Inflammatory macrophage (primary cell): Measurements from ENCODE around the gene MYOT.
"Not testable (repeated sequence)": the region's sequence is repeated elsewhere in the genome, so short reads cannot be mapped to it uniquely, and the experiment has no call there.

Experiments used
- DNase-seq, 2 donors: peaks; one replicate each; pipeline ENCODE4 v3.0.0-alpha.2; 2020 to 2022
- total RNA-seq, 18 experiments: gene quantifications; one replicate each; lab custom pipeline; 2026; ENCODE audit warnings: mixed read lengths in 6 of 18, inconsistent platforms in 2 of 18; lab: John Stamatoyannopoulos, UW

The MYOT gene, protein sequence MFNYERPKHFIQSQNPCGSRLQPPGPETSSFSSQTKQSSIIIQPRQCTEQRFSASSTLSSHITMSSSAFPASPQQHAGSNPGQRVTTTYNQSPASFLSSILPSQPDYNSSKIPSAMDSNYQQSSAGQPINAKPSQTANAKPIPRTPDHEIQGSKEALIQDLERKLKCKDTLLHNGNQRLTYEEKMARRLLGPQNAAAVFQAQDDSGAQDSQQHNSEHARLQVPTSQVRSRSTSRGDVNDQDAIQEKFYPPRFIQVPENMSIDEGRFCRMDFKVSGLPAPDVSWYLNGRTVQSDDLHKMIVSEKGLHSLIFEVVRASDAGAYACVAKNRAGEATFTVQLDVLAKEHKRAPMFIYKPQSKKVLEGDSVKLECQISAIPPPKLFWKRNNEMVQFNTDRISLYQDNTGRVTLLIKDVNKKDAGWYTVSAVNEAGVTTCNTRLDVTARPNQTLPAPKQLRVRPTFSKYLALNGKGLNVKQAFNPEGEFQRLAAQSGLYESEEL
- total RNA-seq = 0 to 0.10 (median 0) reads per million in 18 experiments

- no peak for DNase-seq
These were observed at the start of gene MYOT for GRCh38 chr5:137867664-137868063. TSS of gene MYOT (plus strand) at chr5:137867860. CDS start at chr5:137870652, 2,792 bp downstream.

DNA sequence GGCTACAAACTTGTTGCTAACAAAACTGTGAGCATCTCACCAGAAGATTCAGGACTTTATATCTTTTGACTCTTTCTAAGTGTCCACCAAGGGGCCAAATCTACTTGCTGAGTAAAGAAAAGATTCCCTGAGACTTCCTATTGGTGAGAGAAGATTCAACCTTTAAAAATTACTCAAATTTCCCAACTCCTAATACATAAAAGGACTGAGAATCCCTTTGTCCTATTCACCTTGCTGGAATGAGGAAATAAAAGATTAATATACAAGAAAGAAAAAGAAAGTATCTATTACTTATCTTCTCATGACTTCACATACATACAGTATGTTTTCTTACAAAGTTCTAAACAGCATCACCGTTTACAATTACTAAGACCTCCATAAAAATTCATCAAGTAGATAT is 47.9 kb upstream of the MYOT start:
- no peak for DNase-seq

- DNase-seq = peak; percentile 27 to 46
These were observed 45.4 kb upstream of the MYOT start for GRCh38 chr5:137822158-137822764.

- no peak for DNase-seq
These were observed 44.7 kb upstream of the MYOT start for GRCh38 chr5:137822984-137823383.

DNA sequence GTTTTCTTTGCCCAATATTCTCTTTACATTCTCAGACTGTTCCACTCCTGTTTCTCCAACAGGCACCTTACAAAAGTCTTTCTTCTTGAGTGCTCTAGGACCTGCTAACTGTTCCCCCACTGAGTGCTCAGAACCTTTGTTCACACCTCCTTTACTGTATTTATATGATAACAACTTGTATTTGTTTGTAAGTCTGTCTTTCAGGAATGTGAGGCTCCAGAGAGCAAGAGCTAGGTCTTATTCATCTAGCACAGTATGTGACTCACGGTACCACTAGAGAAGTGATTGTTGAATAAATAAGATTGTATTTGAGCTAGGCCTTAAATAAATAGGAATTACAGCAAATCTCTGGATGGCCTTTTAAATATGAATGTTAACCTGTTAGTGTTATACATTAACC is 42.5 kb upstream of the MYOT start:
- DNase-seq = no peak

GRCh38 chr5:137826067-137826466 is 41.6 kb upstream of the MYOT start:
- no peak for DNase-seq

- no peak for DNase-seq
These were observed 39.5 kb upstream of the MYOT start for GRCh38 chr5:137828180-137828579.

GRCh38 chr5:137828664-137829063 is 39.0 kb upstream of the MYOT start:
- no peak for DNase-seq

DNA sequence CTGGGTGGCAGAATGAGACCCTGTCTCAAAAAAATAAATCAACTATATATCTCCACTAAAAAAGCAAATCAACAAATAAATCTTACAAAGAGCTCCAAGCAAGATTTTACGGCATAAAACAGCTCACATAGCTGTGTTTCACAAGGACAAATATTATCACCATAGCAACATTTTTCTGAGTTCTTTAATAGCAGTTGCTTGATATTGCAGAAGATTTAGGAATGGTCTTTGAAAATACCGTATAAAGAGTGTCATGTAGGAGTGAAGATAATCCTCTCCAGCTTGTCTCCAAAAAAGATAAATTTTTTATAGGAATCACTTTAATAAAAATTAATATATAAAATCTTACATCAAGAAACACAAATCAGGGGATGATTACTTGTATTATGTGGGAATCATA is 36.6 kb upstream of the MYOT start:
- DNase-seq = no peak

DNA sequence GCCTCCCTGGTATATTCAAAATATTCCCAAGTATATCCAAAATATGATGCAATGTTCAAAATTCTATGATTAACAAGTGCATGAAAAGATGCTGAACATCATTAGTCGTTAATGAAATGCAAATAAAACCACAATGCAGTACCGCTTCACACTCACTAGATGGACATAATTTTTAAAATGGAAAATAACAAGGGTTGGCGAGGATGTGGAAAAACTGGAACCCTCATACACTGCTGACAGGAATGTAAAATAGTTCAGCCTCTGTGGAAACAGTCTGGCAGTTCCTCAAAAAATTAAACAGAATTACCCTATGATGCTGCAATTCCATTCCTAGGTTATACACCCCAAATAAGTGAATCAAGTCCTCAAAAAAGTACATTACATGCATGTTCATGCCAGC is 36.1 kb upstream of the MYOT start:
- DNase-seq = peak in 1 of 2 donors; percentile 8

DNA sequence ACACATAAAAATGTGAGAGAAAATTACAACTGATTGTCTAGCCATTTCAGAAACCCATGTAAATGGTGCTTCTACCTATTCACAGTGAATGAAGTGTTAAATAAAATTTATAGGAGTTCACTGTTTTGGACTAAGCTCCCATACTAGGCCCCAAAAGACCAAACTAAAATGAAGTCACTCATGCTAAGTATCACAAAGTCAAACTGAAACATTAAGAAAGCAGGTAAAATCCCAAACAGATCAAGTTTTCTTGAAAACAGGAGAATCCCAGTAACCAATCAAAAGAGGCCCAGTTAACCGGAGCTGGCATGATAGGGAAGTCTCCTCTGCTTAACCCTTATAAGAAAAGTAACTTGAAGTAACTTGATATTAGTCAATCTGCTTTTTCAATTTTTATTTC is 35.2 kb upstream of the MYOT start:
- no peak for DNase-seq

GRCh38 chr5:137833463-137833862 is 34.2 kb upstream of the MYOT start:
- no peak for DNase-seq

GRCh38 chr5:137834498-137835049 is 33.1 kb upstream of the MYOT start:
- no peak for DNase-seq

DNA sequence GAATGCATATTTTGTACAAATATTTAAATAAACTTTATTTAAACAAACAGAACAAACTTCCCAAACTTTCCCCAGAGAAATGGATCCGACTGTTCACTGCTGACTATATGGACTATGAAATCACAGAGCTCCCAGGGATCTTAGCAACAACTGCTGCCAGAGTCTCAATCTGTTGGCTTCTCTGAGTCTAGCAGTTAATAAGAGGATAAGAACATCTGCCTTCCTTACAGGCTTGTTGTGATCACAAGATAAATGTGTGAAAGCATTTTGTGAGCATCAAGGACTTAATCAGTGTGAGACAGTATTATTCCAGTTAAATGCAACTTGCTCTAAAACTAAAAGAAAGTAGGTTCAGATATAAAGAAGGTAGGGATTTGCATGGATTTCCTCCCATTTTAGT is 31.4 kb upstream of the MYOT start:
- DNase-seq = no peak

DNA sequence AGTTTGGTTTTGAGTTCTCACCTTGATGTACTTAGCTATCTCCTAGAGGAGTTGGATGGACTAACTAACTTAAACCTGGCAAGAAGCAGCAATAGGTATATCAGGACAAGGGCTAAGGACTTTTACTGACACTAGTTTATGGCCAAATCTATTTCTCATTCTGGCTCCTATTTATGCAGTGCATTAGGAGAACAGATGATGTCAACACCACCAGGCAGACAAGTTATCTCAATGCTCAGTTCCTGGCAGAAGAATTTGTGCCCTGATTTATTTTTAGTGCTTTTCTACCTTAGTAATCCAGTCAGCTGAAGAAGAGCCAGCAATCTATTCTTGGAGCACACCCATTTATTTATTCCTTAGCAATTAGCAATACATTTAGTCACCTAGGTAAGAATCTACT is 30.7 kb upstream of the MYOT start:
- DNase-seq = no peak

DNA sequence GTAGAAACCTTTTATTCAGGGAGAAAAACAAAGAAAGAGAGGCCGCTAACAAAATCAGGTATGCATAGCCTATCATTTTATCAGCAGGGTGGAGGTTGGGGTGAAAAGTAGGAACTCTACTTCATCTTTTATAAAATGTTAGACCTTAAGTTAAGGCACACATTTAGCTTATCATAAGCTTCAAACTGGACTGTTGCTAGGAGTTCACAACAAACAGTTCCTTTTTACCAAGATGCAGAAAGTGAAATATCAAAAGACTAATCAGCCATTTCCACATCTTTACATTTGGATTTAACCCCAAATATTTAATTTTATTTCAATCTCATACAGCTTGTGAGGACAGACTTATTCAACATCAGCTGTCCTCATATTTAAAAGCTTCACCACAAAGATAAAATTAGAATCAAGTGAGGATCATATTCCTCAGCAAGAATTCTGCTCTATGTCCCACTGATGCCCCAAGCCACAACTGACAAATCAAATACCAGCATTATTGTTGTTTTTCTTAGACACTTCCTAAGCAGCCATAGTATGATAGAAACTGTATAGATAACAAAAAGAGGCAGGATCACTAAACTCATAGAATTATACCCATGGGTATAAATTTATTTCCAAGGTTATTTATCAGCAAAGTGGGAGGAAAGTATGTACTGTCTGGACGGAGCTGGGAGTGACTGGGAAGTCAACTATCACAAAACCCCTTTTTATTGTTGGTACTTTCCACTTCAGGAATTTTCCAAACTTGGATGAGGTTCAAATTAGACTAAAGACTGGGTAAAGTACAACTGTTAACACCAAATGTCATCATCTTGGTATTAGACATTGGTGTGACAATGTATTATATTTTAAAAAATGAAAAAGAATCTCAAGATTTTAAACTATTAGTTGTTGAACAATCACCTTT is 29.9 kb upstream of the MYOT start:
- DNase-seq = no peak

- no peak for DNase-seq
These were observed 28.7 kb upstream of the MYOT start for GRCh38 chr5:137838976-137839375.

GRCh38 chr5:137842296-137842695 is 25.4 kb upstream of the MYOT start:
- no peak for DNase-seq

DNA sequence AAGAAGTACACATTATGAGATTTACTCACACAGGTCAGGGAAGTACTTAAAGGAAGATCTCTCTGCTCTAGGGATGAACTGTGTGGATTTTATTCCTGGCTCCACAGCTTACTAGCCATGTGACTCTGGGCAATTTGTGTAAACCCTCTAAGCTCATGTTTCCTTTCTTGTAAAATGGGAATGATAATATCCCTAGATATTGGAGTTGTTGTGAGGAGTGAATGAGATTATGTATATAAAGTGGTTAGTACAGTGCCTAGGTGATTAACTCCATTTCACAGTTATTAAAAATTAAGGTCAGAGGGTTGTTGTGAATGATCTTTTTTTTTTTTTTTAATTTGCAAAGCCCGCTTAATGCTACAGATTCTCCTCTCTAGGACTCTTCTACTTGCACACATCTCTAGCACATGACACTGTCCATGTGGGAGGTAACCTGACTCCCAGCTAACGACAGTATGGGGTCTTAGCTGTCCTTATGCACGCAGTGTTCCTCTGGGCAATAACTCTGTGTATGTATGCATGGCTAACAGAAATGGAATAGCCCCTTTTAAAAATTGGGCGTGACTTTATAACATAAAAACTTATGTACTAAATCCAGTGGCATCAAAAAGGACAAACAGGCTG is 23.9 kb upstream of the MYOT start:
- no peak for DNase-seq

- no peak for DNase-seq
These were observed 22.2 kb upstream of the MYOT start for GRCh38 chr5:137845472-137845871.

DNA sequence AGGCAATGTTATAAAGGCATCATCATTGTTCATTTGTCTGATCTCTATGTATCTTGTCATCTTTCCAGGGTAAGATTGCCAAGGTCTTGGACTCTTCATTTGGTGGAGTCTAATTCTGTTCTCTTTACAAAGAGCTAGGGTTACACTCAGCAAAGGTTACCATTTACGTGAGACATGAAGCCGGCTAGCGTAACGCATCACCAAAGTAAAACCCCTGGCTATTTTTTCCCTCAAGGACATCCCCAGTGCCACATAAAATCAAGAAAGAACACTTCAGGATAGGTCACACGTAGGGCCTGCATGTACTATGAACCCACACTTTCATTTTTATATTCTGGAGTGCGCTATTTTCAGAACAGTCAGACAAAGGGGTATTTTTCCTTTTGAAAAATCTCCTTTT is 20.0 kb upstream of the MYOT start:
- DNase-seq = no peak

GRCh38 chr5:137853165-137853564 is 14.5 kb upstream of the MYOT start:
- DNase-seq = not testable (repeated sequence)
